HL-60/S4 (cell line): ENCODE data around the gene SOCS2.

Experiments
- in situ Hi-C: fragments of 300-500 bp; cut with MboI; formaldehyde crosslinking; loops from 2 replicates; pipeline ENCODE4 v1.14.3; 2022; ENCODE audit warnings: low sequenced_read_pairs

SOCS2 gene

GRCh38 chr12:93565760-93566159 is 6.7 kb upstream of the SOCS2 start:
- in situ Hi-C loops = no loop called here

GRCh38 chr12:93567174-93567573 is 5.3 kb upstream of the SOCS2 start:
- in situ Hi-C loops = no loop called here

GRCh38 chr12:93568091-93568490 is 4.4 kb upstream of the SOCS2 start:
- in situ Hi-C loops = no loop called here

GRCh38 chr12:93569301-93569655 is 3.2 kb upstream of the SOCS2 start:
- in situ Hi-C loops = no loop called here

GRCh38 chr12:93569656-93570551 is 2.6 kb upstream of the SOCS2 start:
- in situ Hi-C loops = no loop called here

- in situ Hi-C loops = no loop called here
Measured at GRCh38 chr12:93570552-93571364, 1.7 kb upstream of the SOCS2 start.

GRCh38 chr12:93571365-93571924 is 1.0 kb upstream of the SOCS2 start:
- in situ Hi-C loops = no loop called here

GRCh38 chr12:93572712-93573551 is 457 bp downstream of the SOCS2 start:
- in situ Hi-C loops = no loop called here

GRCh38 chr12:93573552-93574223 is 1.2 kb downstream of the SOCS2 start:
- in situ Hi-C loops = no loop called here

- in situ Hi-C loops = no loop called here
Measured at GRCh38 chr12:93577222-93577621, 4.7 kb downstream of the SOCS2 start.

GRCh38 chr12:93578221-93578620 is 5.7 kb downstream of the SOCS2 start:
- in situ Hi-C loops = no loop called here

- in situ Hi-C loops = no loop called here
Measured at GRCh38 chr12:93580682-93581081, 8.2 kb downstream of the SOCS2 start.

- in situ Hi-C loops = no loop called here
Measured at GRCh38 chr12:93581370-93581769, 8.9 kb downstream of the SOCS2 start.

GRCh38 chr12:93582351-93582750 is 9.9 kb downstream of the SOCS2 start:
- in situ Hi-C loops = no loop called here

- in situ Hi-C loops = no loop called here
Measured at GRCh38 chr12:93583627-93584392, 11.3 kb downstream of the SOCS2 start.

GRCh38 chr12:93585247-93585646 is 12.8 kb downstream of the SOCS2 start:
- in situ Hi-C loops = no loop called here

GRCh38 chr12:93587611-93588010 is 15.1 kb downstream of the SOCS2 start:
- in situ Hi-C loops = no loop called here

- in situ Hi-C loops = no loop called here
Measured at GRCh38 chr12:93589081-93589480, 16.6 kb downstream of the SOCS2 start.

GRCh38 chr12:93591137-93591868 is 18.8 kb downstream of the SOCS2 start:
- in situ Hi-C loops = no loop called here
